ENCODE results near the gene ATP6V0D1.

ATP6V0D1 gene

GRCh38 chr16:67391424-67392300, 89.3 kb downstream of the ATP6V0D1 start:
- Histone ChIP-seq H3K27ac (no peak overlapping the region), H3K27me3 (peaks cover 60% of the 10 kb centered on the region)

DNA sequence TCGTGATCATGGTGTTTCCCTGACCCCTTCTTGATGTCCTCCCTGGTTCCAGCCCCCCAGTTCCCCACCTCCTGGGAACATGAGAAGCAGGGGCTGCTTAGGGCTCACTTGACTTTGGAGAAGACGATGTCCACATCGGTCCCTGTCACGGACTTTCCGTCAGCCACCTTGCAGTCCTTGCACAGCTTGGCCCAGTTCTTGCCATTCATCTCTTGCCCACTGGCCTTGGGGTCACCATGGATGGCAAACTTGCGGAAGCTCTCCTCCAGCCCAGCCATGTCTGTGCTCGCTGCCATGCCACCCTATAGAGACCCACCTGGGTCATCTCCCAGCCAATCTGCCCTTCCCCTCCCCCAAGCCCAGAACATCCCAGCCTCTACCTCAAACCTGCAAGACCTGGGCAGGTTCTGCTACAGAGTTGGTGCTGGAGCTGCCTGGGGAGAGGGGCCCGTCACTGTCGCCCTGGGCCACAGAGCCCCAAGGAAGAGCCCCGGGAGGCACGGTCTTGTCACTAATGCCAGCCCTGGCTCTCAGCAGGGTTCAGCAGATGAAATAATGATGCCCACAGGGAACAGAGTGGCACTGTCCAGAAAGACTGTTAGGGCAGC, 90.0 kb downstream of the ATP6V0D1 start:
- TF ChIP-seq, protein P1, sequence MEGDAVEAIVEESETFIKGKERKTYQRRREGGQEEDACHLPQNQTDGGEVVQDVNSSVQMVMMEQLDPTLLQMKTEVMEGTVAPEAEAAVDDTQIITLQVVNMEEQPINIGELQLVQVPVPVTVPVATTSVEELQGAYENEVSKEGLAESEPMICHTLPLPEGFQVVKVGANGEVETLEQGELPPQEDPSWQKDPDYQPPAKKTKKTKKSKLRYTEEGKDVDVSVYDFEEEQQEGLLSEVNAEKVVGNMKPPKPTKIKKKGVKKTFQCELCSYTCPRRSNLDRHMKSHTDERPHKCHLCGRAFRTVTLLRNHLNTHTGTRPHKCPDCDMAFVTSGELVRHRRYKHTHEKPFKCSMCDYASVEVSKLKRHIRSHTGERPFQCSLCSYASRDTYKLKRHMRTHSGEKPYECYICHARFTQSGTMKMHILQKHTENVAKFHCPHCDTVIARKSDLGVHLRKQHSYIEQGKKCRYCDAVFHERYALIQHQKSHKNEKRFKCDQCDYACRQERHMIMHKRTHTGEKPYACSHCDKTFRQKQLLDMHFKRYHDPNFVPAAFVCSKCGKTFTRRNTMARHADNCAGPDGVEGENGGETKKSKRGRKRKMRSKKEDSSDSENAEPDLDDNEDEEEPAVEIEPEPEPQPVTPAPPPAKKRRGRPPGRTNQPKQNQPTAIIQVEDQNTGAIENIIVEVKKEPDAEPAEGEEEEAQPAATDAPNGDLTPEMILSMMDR (IDR thresholded peaks at IDR 0.05), result no peak
- peaks cover 43 to 49% of the 10 kb centered on the region in 2 experiments for H3K4me1 ChIP-seq (ENCODE audit: control insufficient read depth in 1 of 2, insufficient read depth in 1 of 2, low read depth in 1 of 2, low read length in 1 of 2)

More at GRCh38 chr16:67391424-67392300, 89.3 kb downstream of the ATP6V0D1 start:
- peaks cover 43 to 49% of the 10 kb centered on the region in 2 experiments for H3K4me1 ChIP-seq (ENCODE audit: control insufficient read depth in 1 of 2, insufficient read depth in 1 of 2, low read depth in 1 of 2, low read length in 1 of 2)
- H3K36me3 ChIP-seq, result no peaks in the 10 kb centered on the region
- H3K4me3 ChIP-seq (ENCODE audit: low read depth in 1 of 2, low read length in 1 of 2), result no peak overlapping the region
- no peaks in the 10 kb centered on the region for H3K9me3 ChIP-seq
- TF ChIP-seq, protein P1 (IDR thresholded peaks at IDR 0.05), result no peak

GRCh38 chr16:67389911-67390815, 90.8 kb downstream of the ATP6V0D1 start:
- H3K27ac ChIP-seq, result peak overlapping the region; percentile 63
- no peaks in the 10 kb centered on the region for H3K36me3 ChIP-seq
- H3K27me3 ChIP-seq, result peaks cover 45% of the 10 kb centered on the region
- peaks cover 40 to 47% of the 10 kb centered on the region in 2 experiments for H3K4me1 ChIP-seq (ENCODE audit: control insufficient read depth in 1 of 2, insufficient read depth in 1 of 2, low read depth in 1 of 2, low read length in 1 of 2)
- no peaks in the 10 kb centered on the region for H3K9me3 ChIP-seq
- TF ChIP-seq, protein P1 (IDR thresholded peaks at IDR 0.05), result no peak
- peak overlapping the region; percentile 23 to 28 for H3K4me3 ChIP-seq (ENCODE audit: low read depth in 1 of 2, low read length in 1 of 2)

More for the DNA sequence above, 90.0 kb downstream of the ATP6V0D1 start:
- Histone ChIP-seq H3K36me3 (no peaks in the 10 kb centered on the region), H3K27me3 (peaks cover 53% of the 10 kb centered on the region), H3K9me3 (no peaks in the 10 kb centered on the region), H3K4me3 (ENCODE audit: low read depth in 1 of 2, low read length in 1 of 2) (peak overlapping the region; percentile 23 to 28), H3K27ac (peak overlapping the region; percentile 63)

GRCh38 chr16:67388591-67388990, 92.4 kb downstream of the ATP6V0D1 start:
- Histone ChIP-seq H3K27me3 (peaks cover 29% of the 10 kb centered on the region), H3K36me3 (no peaks in the 10 kb centered on the region), H3K27ac (no peak overlapping the region), H3K4me1 (ENCODE audit: control insufficient read depth in 1 of 2, insufficient read depth in 1 of 2, low read depth in 1 of 2, low read length in 1 of 2) (peaks cover 24 to 31% of the 10 kb centered on the region in 2 experiments), H3K4me3 (ENCODE audit: low read depth in 1 of 2, low read length in 1 of 2) (no peak overlapping the region), H3K9me3 (no peaks in the 10 kb centered on the region)
- TF ChIP-seq, protein P1 (IDR thresholded peaks at IDR 0.05), result no peak

- TF ChIP-seq, protein P1 (IDR thresholded peaks at IDR 0.05), result no peak
- Histone ChIP-seq H3K27ac (no peak overlapping the region), H3K4me1 (ENCODE audit: control insufficient read depth in 1 of 2, insufficient read depth in 1 of 2, low read depth in 1 of 2, low read length in 1 of 2) (peaks cover 20 to 27% of the 10 kb centered on the region in 2 experiments), H3K36me3 (no peaks in the 10 kb centered on the region), H3K4me3 (ENCODE audit: low read depth in 1 of 2, low read length in 1 of 2) (no peak overlapping the region), H3K9me3 (no peaks in the 10 kb centered on the region), H3K27me3 (peaks cover 25% of the 10 kb centered on the region)
Measured at GRCh38 chr16:67388191-67388590, 92.8 kb downstream of the ATP6V0D1 start.
